NCI-H446 (cell line): ENCODE results near the gene ADARB1.
"Not testable (repeated sequence)": the region's sequence is repeated elsewhere in the genome, so short reads cannot be mapped to it uniquely, and the experiment has no call there.

Source experiments
- DNase-seq, 2 experiments: peaks; one replicate each; lab custom pipeline; 2025; lab: John Stamatoyannopoulos, UW

The ADARB1 gene

DNA sequence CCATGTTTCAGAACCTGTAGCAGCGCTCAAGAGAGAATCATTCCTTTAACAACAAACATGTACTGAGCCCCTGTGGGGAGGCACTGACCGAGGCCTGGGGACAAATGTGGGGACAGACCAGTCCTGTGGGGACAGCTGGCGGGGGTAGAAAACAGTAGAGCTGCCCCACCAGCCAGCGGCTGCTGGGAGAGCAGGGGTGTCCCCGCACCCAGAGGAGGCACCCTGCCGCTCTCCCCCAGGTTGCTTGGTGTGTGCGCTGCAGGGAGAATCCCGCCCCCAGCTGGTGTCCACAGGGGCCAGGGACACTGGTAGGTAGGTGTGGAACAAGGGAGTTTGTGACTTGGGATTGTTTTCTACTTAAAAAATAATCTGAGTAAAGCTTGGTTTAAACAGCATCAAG is 62.1 kb downstream of the ADARB1 start:
- DNase-seq: no peak

DNA sequence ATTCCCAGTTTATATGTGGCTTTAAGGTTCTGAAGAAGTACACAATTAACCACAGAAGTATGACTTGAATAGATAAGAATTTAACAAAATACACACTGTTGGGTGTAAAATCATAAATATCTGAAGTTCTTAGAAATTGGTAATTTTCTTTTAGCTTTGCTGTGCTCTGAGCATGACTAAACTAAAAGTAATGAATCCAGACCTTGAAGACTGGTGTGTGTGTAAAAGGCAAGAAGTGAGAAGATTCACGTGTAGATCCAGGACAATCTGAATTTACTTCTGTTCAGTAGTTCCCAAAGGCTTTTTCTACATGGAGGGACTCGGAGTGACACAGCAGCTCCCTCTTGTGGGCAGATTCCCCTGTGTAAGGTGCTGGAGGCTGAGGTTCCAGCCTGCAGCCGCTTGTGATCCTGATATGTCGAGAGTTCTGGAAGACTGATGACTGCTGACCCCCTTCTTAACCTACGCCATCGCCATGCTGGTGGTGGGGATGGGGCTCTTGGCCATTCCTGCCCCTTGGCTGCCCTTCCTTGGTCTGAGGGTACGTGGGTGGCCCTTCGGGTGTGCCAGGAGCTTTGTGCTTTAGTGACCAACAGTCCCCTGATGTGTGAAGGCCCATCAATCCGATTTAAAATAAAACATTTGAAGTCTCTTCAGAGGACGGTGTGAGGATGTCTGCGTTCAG is 62.7 kb downstream of the ADARB1 start:
- DNase-seq: peak; percentile 46 to 83

DNA sequence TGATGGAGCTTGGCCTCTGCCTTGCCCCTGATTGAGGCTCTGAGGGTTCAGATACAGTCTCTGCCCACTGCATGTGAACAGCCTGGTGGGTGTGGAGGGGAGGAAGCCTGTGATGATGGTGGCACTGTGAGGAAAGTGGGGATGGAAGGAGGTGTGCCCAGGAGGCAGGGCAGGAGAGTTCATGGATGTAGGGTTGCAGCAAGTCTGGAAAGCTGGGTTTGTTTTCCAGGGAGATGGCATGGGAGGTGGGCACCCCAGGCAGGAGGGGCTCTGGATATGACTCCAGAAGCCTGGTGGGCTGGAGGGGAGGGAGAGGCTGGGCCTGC is 63.2 kb downstream of the ADARB1 start:
- DNase-seq: no peak

DNA sequence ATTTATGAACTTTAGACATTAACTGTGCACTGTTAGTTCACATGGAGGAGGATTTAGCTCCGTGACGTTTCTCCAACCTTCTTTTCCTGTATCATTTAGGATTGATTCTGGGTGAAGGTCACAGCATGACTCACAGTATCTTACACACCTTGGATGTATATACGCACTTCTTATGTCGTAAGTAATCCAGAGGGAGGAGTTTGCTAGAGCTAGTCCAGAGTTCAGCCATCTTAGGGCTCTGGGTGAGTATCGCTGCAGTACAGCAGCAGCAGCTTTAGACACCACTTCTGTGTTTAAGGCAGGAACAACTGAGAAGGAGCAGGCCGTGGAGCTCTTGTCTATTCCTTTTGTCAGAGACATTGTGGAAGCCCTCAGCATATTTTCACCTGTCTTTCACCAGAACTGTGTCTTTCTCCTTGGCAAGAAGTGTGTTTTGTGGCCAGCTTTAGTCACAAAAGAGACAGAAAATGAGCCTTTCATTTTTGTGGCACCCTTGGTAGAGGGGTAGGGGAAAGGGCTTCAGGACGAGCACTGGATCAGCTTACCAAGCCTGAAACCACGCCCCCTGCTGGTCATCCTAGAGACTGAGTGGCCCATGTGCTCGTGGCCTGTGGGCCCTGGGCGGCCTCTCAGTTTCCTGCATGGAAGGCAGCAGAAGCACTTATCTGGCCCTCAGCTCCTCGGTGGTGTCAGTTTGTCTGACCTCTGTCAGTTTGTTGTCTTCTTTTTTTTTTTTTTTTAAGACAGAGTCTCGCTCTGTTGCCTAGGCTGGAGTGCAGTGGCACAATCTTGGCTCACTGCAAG is 64.0 kb downstream of the ADARB1 start:
- DNase-seq: peak; percentile 46 to 67

DNA sequence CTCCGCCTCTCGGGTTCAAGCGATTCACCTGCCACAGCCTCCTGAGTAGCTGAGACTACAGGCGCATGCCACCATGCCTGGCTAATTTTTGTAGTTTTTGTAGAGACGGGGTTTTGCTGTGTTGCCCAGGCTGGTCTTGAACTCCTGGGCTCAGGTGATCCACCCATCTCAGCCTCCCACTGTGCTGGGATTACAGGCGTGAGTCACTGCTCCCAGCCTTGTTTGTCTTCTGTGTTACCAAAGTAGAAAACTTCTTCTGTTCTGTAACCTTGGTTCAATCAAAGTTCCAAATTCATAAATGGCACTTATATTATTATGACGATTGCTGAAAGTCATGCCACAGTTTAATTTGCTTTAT is 64.6 kb downstream of the ADARB1 start:
- not testable (repeated sequence) for DNase-seq

DNA sequence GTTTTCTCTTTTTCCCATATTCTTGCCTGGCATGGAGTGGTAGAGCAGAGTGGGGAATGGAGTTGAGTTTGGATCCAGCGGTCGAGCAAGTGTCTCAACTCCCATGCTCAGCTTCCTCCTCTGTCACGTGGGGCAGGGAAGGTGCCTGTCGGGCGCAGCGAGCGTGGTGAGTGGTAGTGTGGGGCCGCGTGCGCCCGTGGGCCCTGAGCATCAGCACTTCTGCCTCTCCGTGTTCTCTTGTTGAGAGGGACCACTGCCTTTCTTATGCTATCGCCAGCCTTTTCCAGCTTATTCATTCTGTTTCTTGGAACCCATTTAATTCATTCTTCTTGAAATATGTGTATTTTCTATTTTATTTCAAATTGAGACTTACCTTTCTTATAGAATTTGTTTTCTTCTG is 65.1 kb downstream of the ADARB1 start:
- no peak for DNase-seq

DNA sequence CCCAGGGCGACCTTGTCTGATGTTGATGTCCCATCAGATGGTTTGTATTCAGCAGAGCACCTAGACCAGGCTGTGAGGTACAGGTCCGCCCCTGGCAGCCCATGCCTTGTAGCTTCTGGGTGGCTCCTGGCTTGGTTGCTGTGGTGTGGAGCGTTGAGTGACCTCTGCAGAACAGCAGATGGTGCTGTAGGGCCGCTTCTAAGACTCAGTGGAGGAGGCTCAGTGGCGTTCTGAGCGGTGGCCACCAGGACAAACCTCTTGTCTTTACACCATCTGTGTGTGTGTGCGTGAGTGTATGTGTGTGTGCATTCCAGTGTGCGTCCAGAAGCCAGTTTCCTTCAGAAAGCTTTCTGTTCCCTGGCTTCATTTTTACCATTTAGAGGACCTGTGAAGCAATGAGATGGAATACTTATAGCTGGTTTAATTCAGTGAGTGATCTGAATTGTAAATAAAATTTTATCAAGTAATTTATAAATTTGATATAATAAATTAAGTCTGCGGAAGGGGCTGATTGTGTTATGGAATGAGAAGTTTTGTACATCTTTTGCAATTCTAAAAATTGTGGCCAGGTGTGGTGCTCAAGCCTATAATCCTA is 66.1 kb downstream of the ADARB1 start:
- peak; percentile 46 to 85 for DNase-seq

DNA sequence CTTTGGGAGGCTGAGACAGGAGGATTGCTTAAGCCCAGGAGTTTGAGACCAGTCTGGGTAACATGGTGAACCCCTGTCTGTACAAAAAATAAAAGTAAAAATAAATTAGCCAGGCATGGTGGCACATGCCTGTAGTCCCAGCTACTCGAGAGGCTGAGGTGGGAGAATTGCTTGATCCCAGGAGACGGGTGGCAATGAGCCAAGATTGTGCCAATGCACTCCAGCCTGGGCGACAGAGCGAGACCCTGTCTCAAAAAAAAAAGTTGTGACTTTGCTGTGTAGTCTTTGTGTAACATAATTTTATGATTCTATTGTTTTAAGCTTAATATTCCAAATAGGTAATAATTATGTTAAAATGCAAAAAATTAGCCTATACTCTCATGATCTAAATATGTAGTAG is 66.6 kb downstream of the ADARB1 start:
- not testable (repeated sequence) for DNase-seq

DNA sequence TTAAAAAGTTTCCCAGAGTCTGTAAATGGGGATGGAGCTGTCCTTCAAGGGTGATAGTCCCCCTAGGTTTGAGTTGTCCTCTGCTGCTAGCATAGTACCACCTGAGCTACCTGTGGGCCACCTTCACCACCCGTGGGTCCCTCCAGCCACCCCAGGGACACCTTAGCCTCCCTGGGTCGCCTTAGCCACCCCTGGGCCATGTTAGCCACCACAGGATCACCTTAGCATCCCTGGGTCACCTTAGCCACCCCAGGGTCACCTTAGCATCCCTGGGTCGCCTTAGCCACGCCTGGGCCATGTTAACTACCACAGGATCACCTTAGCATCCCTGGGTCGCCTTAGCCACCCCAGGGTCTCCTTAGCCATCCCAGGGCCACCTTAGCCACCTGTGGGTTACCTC is 67.1 kb downstream of the ADARB1 start:
- no peak for DNase-seq

DNA sequence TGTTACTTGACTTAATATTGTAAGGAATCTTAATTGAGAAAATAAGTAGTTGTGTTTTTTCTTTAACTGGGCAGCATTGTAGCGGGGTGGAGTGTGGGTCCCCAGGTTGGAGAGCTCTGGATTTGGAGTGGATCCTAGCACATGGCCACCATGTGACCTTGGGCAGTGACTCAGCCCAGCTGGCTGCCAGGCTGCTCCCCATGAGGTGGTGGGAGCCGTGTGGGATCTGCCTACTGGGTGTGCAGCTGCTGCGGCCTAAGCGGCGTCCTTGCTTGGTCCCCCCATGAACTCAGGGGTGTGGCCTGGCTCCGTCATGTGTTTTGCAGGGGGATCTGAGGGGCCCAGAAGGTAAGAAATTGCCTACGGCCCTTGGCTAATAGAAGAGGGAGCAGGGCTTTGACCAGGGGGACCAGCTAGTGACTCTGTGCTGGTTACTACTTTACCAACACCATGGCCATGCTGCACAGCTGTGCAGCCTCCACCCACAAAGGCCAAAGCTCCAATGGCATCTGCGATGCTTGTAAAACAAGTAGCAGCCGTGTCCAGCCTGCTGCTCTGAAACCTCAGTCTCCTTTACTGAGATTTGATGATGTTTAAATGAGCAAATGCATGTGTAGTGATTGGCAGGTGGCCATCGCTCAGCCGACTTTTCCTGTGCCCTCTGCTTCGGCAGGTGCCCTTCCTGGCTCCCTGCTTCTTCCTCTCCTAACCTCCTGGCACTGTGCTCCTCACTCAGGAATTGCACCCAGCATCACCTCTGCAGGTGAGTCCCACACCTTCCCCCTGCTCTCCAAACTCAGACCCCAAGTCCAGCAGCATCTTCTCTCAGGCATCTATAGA is 68.3 kb downstream of the ADARB1 start:
- peak in 1 of 2 experiments; percentile 7 for DNase-seq

DNA sequence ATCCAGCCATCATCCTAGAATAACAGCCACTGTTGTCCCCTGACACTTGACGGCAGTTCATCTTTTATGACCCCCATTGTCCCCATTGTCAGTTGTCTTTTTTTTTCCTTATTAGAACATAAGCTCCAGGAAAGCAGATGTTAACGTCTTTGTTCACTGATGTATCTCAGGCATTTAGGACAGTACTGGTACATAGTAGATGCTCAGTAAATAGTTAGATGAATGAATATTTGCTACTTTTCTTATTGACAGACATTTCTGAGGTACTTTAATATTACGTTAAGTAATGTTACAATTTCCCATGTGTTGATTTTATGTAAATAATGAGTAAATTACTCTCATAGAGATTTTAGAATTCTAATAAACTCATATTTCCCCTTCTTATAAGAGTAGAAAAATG is 69.5 kb downstream of the ADARB1 start:
- no peak for DNase-seq

DNA sequence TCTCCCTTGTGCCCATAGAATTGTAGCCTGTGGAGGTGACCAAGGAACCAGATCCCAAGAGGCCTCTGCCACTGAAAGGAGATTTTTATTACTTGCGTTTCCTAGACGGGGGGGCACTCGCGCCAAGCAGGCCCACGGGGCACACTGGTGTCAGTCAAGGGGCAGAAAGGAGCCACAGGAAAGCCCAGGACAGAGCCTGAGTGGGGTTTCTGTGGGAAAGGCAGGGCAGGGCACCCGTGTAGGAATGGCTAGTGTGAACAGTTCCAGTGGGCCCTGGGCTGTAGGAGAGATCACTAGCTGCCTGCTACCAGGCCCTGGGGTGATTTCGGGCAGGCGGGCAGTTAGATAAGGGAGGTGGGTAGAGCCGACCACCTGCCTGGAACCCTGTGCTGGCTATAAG is 70.8 kb downstream of the ADARB1 start:
- no peak for DNase-seq

DNA sequence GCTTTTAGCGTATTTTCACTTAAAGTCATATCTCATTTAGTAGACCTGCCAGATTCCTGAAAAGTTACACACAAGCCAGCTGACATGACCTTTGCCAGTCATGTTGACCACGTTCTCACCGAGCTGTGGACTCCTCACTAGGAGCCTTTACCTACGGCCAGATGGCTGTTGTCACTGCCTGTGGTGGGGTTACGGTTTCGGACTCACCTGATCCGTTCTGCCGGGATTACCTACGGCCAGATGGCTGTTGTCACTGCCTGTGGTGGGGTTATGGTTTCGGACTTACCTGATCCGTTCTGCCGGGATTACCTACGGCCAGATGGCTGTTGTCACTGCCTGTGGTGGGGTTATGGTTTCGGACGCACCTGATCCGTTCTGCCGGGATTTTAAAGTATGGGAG is 71.5 kb downstream of the ADARB1 start:
- DNase-seq: not testable (repeated sequence)

DNA sequence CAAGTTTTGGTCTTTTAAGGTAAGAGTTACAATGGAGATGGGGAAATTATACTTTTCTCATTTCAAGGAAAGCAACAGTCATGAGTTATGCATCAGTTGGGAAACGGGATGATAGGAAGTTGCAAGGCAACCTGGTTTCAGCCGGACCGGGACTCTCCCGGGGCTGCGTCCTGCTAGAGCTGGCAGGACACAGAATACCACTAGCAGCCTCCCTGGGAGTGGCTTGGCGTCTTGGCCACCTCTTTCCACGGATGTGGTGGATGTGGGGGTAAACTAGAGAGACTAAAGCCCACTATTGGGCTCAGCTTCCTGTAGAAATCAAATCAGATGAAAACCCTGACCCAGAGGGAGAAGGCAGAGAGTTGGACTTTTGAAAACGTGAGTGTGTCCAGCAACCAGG is 71.9 kb downstream of the ADARB1 start:
- DNase-seq: no peak

DNA sequence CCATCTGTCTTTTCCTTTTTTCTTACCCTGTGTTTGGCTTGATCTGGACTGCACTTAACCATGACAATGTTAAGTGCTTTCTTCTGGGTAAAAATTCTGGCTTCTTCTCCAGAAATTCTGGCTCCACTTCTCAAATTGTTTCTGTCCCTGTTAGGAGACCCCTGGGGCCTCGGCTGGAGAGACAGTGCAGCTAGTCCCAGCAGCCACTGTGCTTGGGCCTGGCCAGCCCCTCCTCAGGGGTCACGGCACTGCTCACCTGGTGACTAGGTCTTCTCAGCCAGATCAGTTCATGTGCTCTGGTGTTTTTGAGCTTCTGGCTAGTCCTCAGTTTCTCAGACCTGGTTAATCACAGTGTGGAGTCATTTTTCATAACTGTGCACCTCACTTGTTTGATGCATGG is 72.4 kb downstream of the ADARB1 start:
- no peak for DNase-seq

DNA sequence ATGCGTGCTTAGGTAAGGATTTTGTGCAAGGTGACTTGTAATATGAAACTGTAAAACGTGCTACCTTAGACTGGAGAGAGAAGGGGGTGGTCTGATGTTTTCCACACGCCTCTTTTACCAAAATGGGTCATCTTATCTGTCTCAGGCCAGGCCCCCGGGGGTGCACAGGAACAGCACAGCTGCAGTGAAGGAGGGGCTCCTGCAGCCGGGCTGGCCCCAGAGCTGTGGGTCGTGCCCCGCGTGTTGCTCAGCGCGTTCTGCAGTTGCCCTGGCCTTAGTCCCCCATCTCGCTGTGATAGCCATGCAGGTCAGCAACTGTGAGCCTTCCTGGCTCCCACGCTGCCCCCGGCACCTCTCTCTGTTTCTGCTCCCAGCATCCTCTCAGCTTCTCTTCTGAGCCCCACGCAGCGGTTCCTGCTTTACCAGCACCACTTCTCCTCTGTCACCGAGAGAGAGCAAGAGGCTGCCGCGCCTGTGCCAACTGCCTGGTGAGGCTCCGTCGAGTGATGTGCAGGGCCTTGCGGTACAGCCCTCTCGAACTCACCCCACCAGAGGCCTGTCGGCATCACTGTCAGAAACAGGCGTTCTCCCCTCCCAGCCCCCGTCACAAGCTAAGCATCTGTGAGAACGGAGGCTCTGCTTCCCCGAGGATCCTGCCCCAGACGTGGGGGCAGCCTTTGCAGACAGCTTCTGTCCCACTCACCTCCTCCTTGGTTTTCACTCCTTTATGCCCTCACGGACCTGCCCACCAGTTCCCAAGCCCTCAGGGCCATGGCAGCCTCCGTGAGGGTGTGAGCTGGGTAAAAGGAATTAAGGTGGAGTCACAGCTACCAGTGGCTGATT is 73.3 kb downstream of the ADARB1 start:
- DNase-seq: no peak

DNA sequence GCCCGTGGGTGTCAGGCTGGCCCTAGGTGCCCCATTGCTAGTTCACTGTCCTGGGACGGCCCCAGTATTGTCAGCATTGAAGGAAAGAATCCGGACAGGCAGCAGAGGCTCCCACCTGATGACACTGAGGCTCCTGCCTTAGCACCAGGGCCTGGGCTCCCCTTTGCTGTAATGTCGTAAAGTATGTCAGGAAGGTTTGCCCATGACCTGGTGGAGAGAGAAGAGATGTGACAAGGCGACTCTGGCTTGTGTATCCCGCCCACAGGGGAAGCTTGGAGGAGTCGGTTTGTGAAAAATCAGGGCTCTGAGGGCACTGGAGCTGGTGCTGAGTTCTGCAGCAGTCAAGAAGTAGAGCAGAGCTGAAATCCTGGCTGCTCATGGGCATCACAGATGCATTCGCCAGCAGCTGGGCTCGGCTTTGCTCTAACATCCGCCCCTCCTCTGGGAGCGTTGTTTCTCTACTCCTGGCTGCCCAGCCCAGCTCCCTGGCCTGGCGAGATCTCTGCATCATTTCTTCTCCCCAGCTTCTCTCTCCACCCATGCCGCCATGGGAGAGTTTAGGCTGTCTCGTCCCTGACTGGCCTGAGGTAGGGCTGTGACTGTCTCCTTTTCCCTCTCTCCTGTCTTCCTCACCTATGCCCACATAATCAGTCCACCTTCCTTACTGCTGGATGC is 74.1 kb downstream of the ADARB1 start:
- no peak for DNase-seq

DNA sequence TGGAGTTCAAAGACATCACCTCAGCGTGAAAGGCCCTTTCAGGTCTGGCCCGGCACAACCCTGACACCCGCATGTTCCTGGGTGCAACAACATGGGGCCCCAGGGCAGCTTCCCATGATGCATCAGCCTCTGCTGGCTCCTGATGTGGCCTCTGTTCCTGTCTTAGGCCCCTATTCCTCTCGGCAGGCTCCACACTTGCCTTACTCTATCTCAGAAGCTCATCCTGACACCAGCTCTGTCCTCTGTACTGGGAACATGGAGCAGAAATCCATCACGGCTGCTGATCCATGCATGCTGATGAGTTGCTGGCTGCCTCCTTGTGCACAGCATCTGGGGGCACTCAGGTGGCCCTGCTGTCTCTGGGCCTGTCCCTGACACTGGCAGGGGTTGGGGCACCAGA is 74.6 kb downstream of the ADARB1 start:
- no peak for DNase-seq

DNA sequence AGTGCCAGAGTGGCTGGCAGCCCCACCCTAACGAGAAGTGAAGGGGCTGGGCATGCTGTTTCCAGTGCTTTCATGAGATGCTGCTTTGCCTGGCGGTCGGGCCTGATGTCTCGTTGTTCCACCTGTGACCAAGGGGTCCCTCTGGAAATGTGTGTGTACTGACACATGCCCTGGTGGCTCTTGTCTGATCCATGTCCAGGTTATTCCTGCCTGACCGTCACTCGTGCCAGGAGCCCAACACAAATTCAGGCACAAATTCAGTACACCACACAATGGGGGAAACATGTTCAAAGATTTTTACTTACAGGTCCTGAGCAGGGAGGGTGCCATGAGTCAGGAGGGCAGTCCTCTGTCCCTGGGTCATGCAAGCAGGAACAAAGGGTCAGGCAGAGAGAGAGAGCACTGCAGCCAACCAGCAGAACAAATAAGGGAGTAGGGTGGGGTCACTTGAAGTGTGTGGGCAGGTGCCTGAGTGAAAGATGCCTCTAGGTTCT is 76.3 kb downstream of the ADARB1 start:
- DNase-seq: no peak

DNA sequence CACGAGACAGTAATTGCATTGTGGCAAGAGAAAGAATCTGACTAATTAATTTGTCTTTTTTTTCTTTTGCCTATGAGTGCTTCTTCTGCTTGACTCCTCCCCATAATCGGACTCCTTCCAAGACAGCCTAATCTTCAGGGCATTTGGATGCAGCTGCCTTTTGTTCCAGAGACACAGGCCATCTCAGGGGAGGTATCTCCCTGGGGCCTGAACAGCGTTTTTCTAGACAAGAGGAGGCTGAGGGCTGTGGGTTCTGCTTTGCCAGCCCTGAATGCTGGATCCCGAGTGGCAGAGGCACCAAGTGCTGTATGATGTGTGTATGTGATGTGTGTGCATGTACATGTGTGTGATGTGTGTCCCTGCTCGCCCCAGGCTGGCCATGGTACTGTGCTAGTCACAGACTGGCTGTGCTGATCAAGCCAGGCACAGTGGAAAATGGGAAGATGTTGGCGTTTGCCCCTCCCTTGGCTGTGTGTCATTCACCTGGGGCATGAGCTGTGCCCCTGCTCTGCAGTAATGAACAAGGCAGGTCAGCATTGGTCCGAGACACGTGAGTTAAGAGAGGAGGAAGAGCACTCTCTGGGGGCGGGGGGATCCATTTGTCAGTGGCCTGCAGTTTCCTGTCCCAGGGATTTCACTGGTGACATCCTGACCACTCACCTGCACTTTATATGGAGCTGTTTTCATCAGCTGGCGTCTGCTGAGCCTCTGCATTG is 77.2 kb downstream of the ADARB1 start:
- DNase-seq: no peak
